Measurements from ENCODE around the gene UBASH3B. TPM values are rescaled to one million over a fixed set of nuclear protein-coding genes. Genes with fewer than 3 reads are reported as not detected.

Gene UBASH3B
- total RNA-seq, 2 experiments from 2014 or later: 54.7 to 73.0 TPM

GRCh38 chr11:122726028-122726427 is 70.5 kb downstream of the UBASH3B start:
- Histone ChIP-seq H3K4me3 (ENCODE audit: low read depth, low read length, poor library complexity, severe bottlenecking) (peak overlapping the region; percentile 42), H3K9me3 (ENCODE audit: low read length) (no peaks in the 10 kb centered on the region), H2AFZ (ENCODE audit: low read length) (no peak overlapping the region; the same call in 1 of the 2 replicates), H3K9me2 (ENCODE audit: insufficient read depth, low read length) (no peaks in the 10 kb centered on the region), H3K4me1 (ENCODE audit: insufficient read depth, low read length, poor library complexity, severe bottlenecking) (peaks cover 78% of the 10 kb centered on the region), H3K27ac (ENCODE audit: low read depth, low read length, poor library complexity, severe bottlenecking) (peak overlapping the region; percentile 74), H4K20me1 (ENCODE audit: insufficient read depth, low read length) (no peaks in the 10 kb centered on the region), H3K36me3 (ENCODE audit: insufficient read depth, low read length) (no peaks in the 10 kb centered on the region; the same call in 1 of the 2 replicates), H3K79me2 (ENCODE audit: insufficient read depth, low read depth, low read length) (peaks cover 13% of the 10 kb centered on the region; the same call in 1 of the 2 replicates), H3K4me2 (ENCODE audit: low read length) (peak overlapping the region; percentile 70)
- TF ChIP-seq CTCF (conservative IDR thresholded peaks at IDR 0.05; ENCODE audit: low read length) (no peak), EZH2phosphoT487 (IDR thresholded peaks at IDR 0.05; ENCODE audit: borderline replicate concordance, low read depth, low read length) (no peak)
- no TSS peak for BruUV-seq (replicated peaks)
- ChIA-PET CTCF (ENCODE audit: unreplicated experiment) (interaction anchor here (0.8 to 1.2 kb wide), 3 partner anchors 17 to 20 kb away, joined by 3 to 6 read pairs (median 3); no protein-coding TSS in a partner anchor), POLR2A (interaction anchor here (0.7 to 1.6 kb wide), 8 partner anchors 13 to 129 kb away, joined by 3 to 11 read pairs (median 6); no protein-coding TSS in a partner anchor)
- intact Hi-C loops (cut with micrococcal nuclease; ENCODE audit: unreplicated experiment): no loop called here
- no peak for DNase-seq (ENCODE audit: low spot score)

GRCh38 chr11:122727101-122727929 is 71.8 kb downstream of the UBASH3B start:
- Histone ChIP-seq H3K36me3 (ENCODE audit: insufficient read depth, low read length) (peaks cover 6% of the 10 kb centered on the region; the same call in 1 of the 2 replicates), H4K20me1 (ENCODE audit: insufficient read depth, low read length) (no peaks in the 10 kb centered on the region), H3K79me2 (ENCODE audit: insufficient read depth, low read depth, low read length) (peaks cover 13% of the 10 kb centered on the region; the same call in 1 of the 2 replicates), H3K27ac (ENCODE audit: low read depth, low read length, poor library complexity, severe bottlenecking) (peak overlapping the region; percentile 74), H2AFZ (ENCODE audit: low read length) (peak overlapping the region; percentile 34; the same call in 1 of the 2 replicates), H3K4me3 (ENCODE audit: low read depth, low read length, poor library complexity, severe bottlenecking) (peak overlapping the region; percentile 42), H3K9me2 (ENCODE audit: insufficient read depth, low read length) (no peaks in the 10 kb centered on the region), H3K9me3 (ENCODE audit: low read length) (no peaks in the 10 kb centered on the region), H3K4me2 (ENCODE audit: low read length) (peak overlapping the region; percentile 70), H3K4me1 (ENCODE audit: insufficient read depth, low read length, poor library complexity, severe bottlenecking) (peaks cover 70% of the 10 kb centered on the region)
- TF ChIP-seq CTCF (conservative IDR thresholded peaks at IDR 0.05; ENCODE audit: low read length) (no peak), EZH2phosphoT487 (IDR thresholded peaks at IDR 0.05; ENCODE audit: borderline replicate concordance, low read depth, low read length) (no peak)
- POLR2A ChIA-PET: interaction anchor here (0.6 to 1.8 kb wide), 20 partner anchors 7 to 90 kb away, joined by 3 to 11 read pairs (median 4); no protein-coding TSS in a partner anchor
- CTCF ChIA-PET (ENCODE audit: unreplicated experiment): interaction anchor here (0.8 to 1.2 kb wide), 4 partner anchors 16 to 92 kb away, joined by 3 to 6 read pairs (median 3); no protein-coding TSS in a partner anchor
- BruUV-seq (replicated peaks): no TSS peak
- intact Hi-C loops (cut with micrococcal nuclease; ENCODE audit: unreplicated experiment): no loop called here
- peak; percentile 63 for DNase-seq (ENCODE audit: low spot score)

All from OCI-LY7 (cell line).